ENCODE measurements around the gene DKK1. TPM values are rescaled to one million over a fixed set of nuclear protein-coding genes. Genes with fewer than 3 reads are reported as not detected.

Gene DKK1
- total RNA-seq, 1 donor from 2014 or later: 2.5 TPM

- H3K4me1 ChIP-seq: no peaks in the 10 kb centered on the region
- no peaks in the 10 kb centered on the region for H3K27me3 ChIP-seq (ENCODE audit: low read depth)
- DNase-seq (no peak), ATAC-seq (no peak)
- TF ChIP-seq CTCF (IDR thresholded peaks at IDR 0.05): no peak
- no peaks in the 10 kb centered on the region for H3K9me3 ChIP-seq
- no peaks in the 10 kb centered on the region for H3K36me3 ChIP-seq
- intact Hi-C loops (cut with DNase I): no loop called here
- H3K4me3 ChIP-seq: no peak overlapping the region
- no peak overlapping the region for H3K27ac ChIP-seq
These were observed 12.3 kb downstream of the DKK1 start for GRCh38 chr10:52326382-52326781.

DNA sequence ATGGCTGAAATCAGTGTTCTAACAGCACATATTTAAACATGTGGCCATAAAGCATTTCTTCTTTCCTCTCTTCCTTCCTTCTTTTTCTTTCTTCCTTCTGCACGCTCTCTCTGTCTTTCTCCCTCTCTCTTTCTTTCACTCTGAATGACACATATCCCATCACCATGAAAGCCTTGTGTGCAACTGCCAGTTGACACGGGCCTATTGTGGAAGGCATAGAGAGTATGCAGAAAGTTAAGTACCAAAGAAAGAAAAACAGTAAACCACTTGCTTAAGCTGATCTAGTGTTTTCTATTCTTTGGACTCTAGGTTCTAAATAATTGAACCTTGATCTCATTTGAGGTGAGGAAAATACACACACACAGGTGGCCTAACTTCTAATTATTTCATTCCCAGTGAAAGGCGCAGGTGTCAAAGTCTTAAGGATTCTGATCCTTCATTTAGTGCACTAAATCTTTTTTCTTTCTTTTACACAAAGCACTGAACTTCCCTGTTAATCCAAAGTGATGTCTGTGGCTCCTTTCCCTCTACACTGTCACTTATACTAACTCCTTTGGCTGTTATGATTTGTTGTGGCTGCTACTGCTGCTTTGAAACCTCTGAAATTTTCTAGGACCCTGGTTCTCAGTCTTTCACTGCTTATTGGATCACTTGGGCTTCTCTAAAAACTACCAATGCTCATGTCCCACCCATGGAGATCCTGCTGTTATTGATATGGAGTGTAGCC is 17.7 kb downstream of the DKK1 start:
- Histone ChIP-seq H3K9me3 (no peaks in the 10 kb centered on the region), H3K27me3 (ENCODE audit: low read depth) (no peaks in the 10 kb centered on the region), H3K4me1 (no peaks in the 10 kb centered on the region), H3K27ac (no peak overlapping the region), H3K4me3 (no peak overlapping the region), H3K36me3 (no peaks in the 10 kb centered on the region)
- intact Hi-C loops (cut with DNase I): no loop called here
- DNase-seq: no peak
- ATAC-seq: no peak
- TF ChIP-seq CTCF (IDR thresholded peaks at IDR 0.05): no peak

- H3K4me1 ChIP-seq: no peaks in the 10 kb centered on the region
- TF ChIP-seq CTCF (IDR thresholded peaks at IDR 0.05): no peak
- ATAC-seq (no peak), DNase-seq (no peak)
- H3K27ac ChIP-seq: no peak overlapping the region
- no peaks in the 10 kb centered on the region for H3K27me3 ChIP-seq (ENCODE audit: low read depth)
- intact Hi-C loops (cut with DNase I): no loop called here
- H3K36me3 ChIP-seq: no peaks in the 10 kb centered on the region
- no peak overlapping the region for H3K4me3 ChIP-seq
- H3K9me3 ChIP-seq: no peaks in the 10 kb centered on the region
These were observed 18.7 kb downstream of the DKK1 start for GRCh38 chr10:52332815-52333214.

- ATAC-seq (no peak), DNase-seq (no peak)
- no peaks in the 10 kb centered on the region for H3K27me3 ChIP-seq (ENCODE audit: low read depth)
- H3K36me3 ChIP-seq: no peaks in the 10 kb centered on the region
- H3K4me3 ChIP-seq: no peak overlapping the region
- H3K27ac ChIP-seq: no peak overlapping the region
- H3K9me3 ChIP-seq: no peaks in the 10 kb centered on the region
- no peaks in the 10 kb centered on the region for H3K4me1 ChIP-seq
- no peak for TF ChIP-seq CTCF (IDR thresholded peaks at IDR 0.05)
- intact Hi-C loops (cut with DNase I): no loop called here
These were observed 20.5 kb downstream of the DKK1 start for GRCh38 chr10:52334595-52334994.

- H3K4me1 ChIP-seq: no peaks in the 10 kb centered on the region
- no peaks in the 10 kb centered on the region for H3K27me3 ChIP-seq (ENCODE audit: low read depth)
- no peak overlapping the region for H3K27ac ChIP-seq
- no peaks in the 10 kb centered on the region for H3K9me3 ChIP-seq
- H3K4me3 ChIP-seq: no peak overlapping the region
- DNase-seq (no peak), ATAC-seq (no peak)
- intact Hi-C loops (cut with DNase I): no loop called here
- H3K36me3 ChIP-seq: no peaks in the 10 kb centered on the region
- no peak for TF ChIP-seq CTCF (IDR thresholded peaks at IDR 0.05)
These were observed 21.6 kb downstream of the DKK1 start for GRCh38 chr10:52335665-52336064.
